Hepatocyte (in vitro differentiated cells): ENCODE data around the gene PRX. TPM values are rescaled to one million over a fixed set of nuclear protein-coding genes. Genes with fewer than 3 reads are reported as not detected.

Experiments used
- DNase-seq: peaks from one replicate; pipeline ENCODE4 v3.0.0-alpha.2; 2016; ENCODE audit warnings: low spot score
- H2AFZ ChIP-seq: fragments of 200-600 bp; sonication (generic); 2 replicates; pipeline ENCODE4 v1.6.0; 2016; ENCODE audit warnings: antibody characterized with exemption, mild to moderate bottlenecking
- H3K27ac ChIP-seq: fragments of 200-600 bp; sonication (generic); 2 replicates; pipeline ENCODE4 v1.5.1; 2016; ENCODE audit warnings: mild to moderate bottlenecking
- H3K27me3 ChIP-seq: fragments of 200-600 bp; sonication (generic); 2 replicates; pipeline ENCODE4 v1.6.1; 2016
- H3K36me3 ChIP-seq: fragments of 200-600 bp; sonication (generic); replicated peaks from 2 replicates; pipeline ENCODE4 v1.5.1; 2016; ENCODE audit warnings: low read depth; ENCODE audit not compliant: insufficient read depth
- H3K4me1 ChIP-seq: fragments of 200-600 bp; sonication (generic); 2 replicates; pipeline ENCODE4 v1.5.1; 2016; ENCODE audit warnings: mild to moderate bottlenecking, moderate library complexity; ENCODE audit not compliant: insufficient read depth
- H3K4me2 ChIP-seq: fragments of 200-600 bp; sonication (generic); 2 replicates; pipeline ENCODE4 v1.6.0; 2016
- H3K4me3 ChIP-seq: fragments of 200-600 bp; sonication (generic); 2 replicates; pipeline ENCODE4 v1.5.1; 2016; ENCODE audit warnings: mild to moderate bottlenecking
- H3K79me2 ChIP-seq: fragments of 200-600 bp; sonication (generic); 2 replicates; pipeline ENCODE4 v1.6.0; 2017; ENCODE audit warnings: mild to moderate bottlenecking
- H3K9me2 ChIP-seq: fragments of 200-600 bp; sonication (generic); replicated peaks from 2 replicates; pipeline ENCODE4 v1.6.0; 2017; ENCODE audit warnings: mild to moderate bottlenecking; ENCODE audit not compliant: insufficient read depth
- H3K9me3 ChIP-seq: fragments of 200-600 bp; sonication (generic); 2 replicates; pipeline ENCODE4 v1.5.1; 2016; ENCODE audit warnings: low read depth, mild to moderate bottlenecking
- H4K20me1 ChIP-seq: fragments of 200-600 bp; sonication (generic); 2 replicates; pipeline ENCODE4 v1.6.0; 2016; ENCODE audit warnings: mild to moderate bottlenecking; ENCODE audit not compliant: insufficient read depth, poor library complexity, severe bottlenecking
- CTCF ChIP-seq: fragments of 200-600 bp; sonication (generic); IDR thresholded peaks from 2 replicates; pipeline ENCODE4 v1.5.1; 2016; ENCODE audit warnings: antibody characterized with exemption, mild to moderate bottlenecking; ENCODE audit not compliant: poor library complexity
- EZH2 ChIP-seq: fragments of 200-600 bp; sonication (generic); IDR thresholded peaks from 2 replicates; pipeline ENCODE4 v1.6.1; 2016; ENCODE audit warnings: antibody characterized with exemption, mild to moderate bottlenecking, borderline replicate concordance
- EZH2phosphoT487 ChIP-seq: fragments of 200-600 bp; sonication (generic); IDR thresholded peaks from one replicate; pipeline ENCODE4 v1.6.1; 2018; ENCODE audit warnings: antibody characterized with exemption, mild to moderate bottlenecking, low read depth, moderate library complexity; ENCODE audit not compliant: unreplicated experiment, severe bottlenecking
- WGBS: methylation state at CpG from one replicate; pipeline ENCODE4 v1.1.6; 2016; ENCODE audit warnings: low lambda C conversion rate; ENCODE audit errors: missing lambda C conversion rate; 5-methylcytosine and 5-hydroxymethylcytosine counted together
- polyA plus RNA-seq: library from polyadenylated mRNA; unstranded; fragments of >200 nt; fragmentation: Nextera tagmentation; extraction: Ambion mirVana; gene quantifications from 2 replicates; pipeline ENCODE4 v1.2.1, GENCODE V29; 2016
- total RNA-seq: library from RNA; depleted of rRNA; stranded (reverse); fragments of >200 nt; gene quantifications from 2 replicates; pipeline ENCODE4 v1.2.3, GENCODE V29; 2014

PRX gene
- total and polyA plus RNA-seq, 2 experiments from 2014 or later = 0.80 to 1.9 TPM

- Histone ChIP-seq H3K79me2 (no peaks in the 10 kb centered on the region), H4K20me1 (no peaks in the 10 kb centered on the region), H3K4me2 (no peak overlapping the region), H3K27ac (no peak overlapping the region), H3K27me3 (no peaks in the 10 kb centered on the region), H3K9me3 (no peaks in the 10 kb centered on the region), H3K36me3 (no peaks in the 10 kb centered on the region), H3K4me1 (no peaks in the 10 kb centered on the region), H3K4me3 (no peak overlapping the region), H2AFZ (no peak overlapping the region), H3K9me2 (no peaks in the 10 kb centered on the region)
- TF ChIP-seq EZH2phosphoT487 = no peak
- DNase-seq = no peak
- 95% methylated on average over 22 of the region's 22 CpGs for WGBS
Measured at GRCh38 chr19:40397568-40397906, 15.6 kb downstream of the PRX start.

GRCh38 chr19:40396886-40397567 is 16.2 kb downstream of the PRX start:
- H3K4me3 ChIP-seq = no peak overlapping the region
- H3K79me2 ChIP-seq = no peaks in the 10 kb centered on the region
- H3K4me1 ChIP-seq = no peaks in the 10 kb centered on the region
- no peaks in the 10 kb centered on the region for H3K9me2 ChIP-seq
- H4K20me1 ChIP-seq = no peaks in the 10 kb centered on the region
- H2AFZ ChIP-seq = no peak overlapping the region
- H3K4me2 ChIP-seq = no peak overlapping the region
- H3K36me3 ChIP-seq = no peaks in the 10 kb centered on the region
- H3K9me3 ChIP-seq = no peaks in the 10 kb centered on the region
- 93% methylated on average over 17 of the region's 20 CpGs for WGBS
- H3K27ac ChIP-seq = no peak overlapping the region
- H3K27me3 ChIP-seq = no peaks in the 10 kb centered on the region
- no peak for DNase-seq
- TF ChIP-seq EZH2phosphoT487 (no peak), EZH2 (no peak), CTCF (no peak)

GRCh38 chr19:40395956-40396355 is 17.2 kb downstream of the PRX start:
- Histone ChIP-seq H3K36me3 (no peaks in the 10 kb centered on the region), H3K4me3 (no peak overlapping the region), H4K20me1 (no peaks in the 10 kb centered on the region), H3K4me2 (no peak overlapping the region), H2AFZ (no peak overlapping the region), H3K9me2 (no peaks in the 10 kb centered on the region), H3K4me1 (no peaks in the 10 kb centered on the region), H3K27ac (no peak overlapping the region), H3K79me2 (no peaks in the 10 kb centered on the region), H3K9me3 (no peaks in the 10 kb centered on the region), H3K27me3 (no peaks in the 10 kb centered on the region)
- no peak for DNase-seq
- WGBS = 92% methylated on average over 14 of the region's 14 CpGs
- TF ChIP-seq EZH2 (no peak), CTCF (no peak), EZH2phosphoT487 (no peak)

GRCh38 chr19:40394816-40395210 is 18.4 kb downstream of the PRX start:
- TF ChIP-seq EZH2 = no peak
- TF ChIP-seq EZH2phosphoT487 = no peak
- TF ChIP-seq CTCF = no peak
- no peaks in the 10 kb centered on the region for H3K27me3 ChIP-seq
- no peak for DNase-seq
- WGBS = 93% methylated on average over 12 of the region's 13 CpGs
- H3K79me2 ChIP-seq = no peaks in the 10 kb centered on the region
- no peaks in the 10 kb centered on the region for H3K9me2 ChIP-seq
- no peaks in the 10 kb centered on the region for H4K20me1 ChIP-seq
- H2AFZ ChIP-seq = no peak overlapping the region
- no peaks in the 10 kb centered on the region for H3K36me3 ChIP-seq
- no peak overlapping the region for H3K4me2 ChIP-seq
- H3K27ac ChIP-seq = no peak overlapping the region
- no peak overlapping the region for H3K4me3 ChIP-seq
- H3K4me1 ChIP-seq = no peaks in the 10 kb centered on the region
- H3K9me3 ChIP-seq = no peaks in the 10 kb centered on the region
